Loucy (cell line): ENCODE results near the gene GSDME.

ENCODE experiments used
- H2AFZ ChIP-seq: fragments of 200-600 bp; sonication (generic); 2 replicates; pipeline ENCODE4 v1.6.0; 2016; ENCODE audit warnings: antibody characterized with exemption, mild to moderate bottlenecking, low read length, moderate library complexity
- H3F3A ChIP-seq: fragments of 200-600 bp; 2 replicates; pipeline ENCODE4 v1.6.0; 2016; ENCODE audit warnings: antibody characterized with exemption, low read depth, mild to moderate bottlenecking
- H3K27me3 ChIP-seq: fragments of 200-600 bp; sonication (generic); 2 replicates; pipeline ENCODE4 v1.6.1; 2014; ENCODE audit warnings: low read length, mild to moderate bottlenecking; ENCODE audit not compliant: insufficient read depth, poor library complexity, severe bottlenecking
- H3K36me3 ChIP-seq: fragments of 200-600 bp; sonication (generic); 2 replicates; pipeline ENCODE4 v1.6.1; 2016; ENCODE audit warnings: low read length; ENCODE audit not compliant: insufficient read depth
- H3K4me1 ChIP-seq: fragments of 200-600 bp; sonication (generic); 2 replicates; pipeline ENCODE4 v1.5.1; 2014; ENCODE audit warnings: low read length, mild to moderate bottlenecking; ENCODE audit not compliant: insufficient read depth, poor library complexity, severe bottlenecking
- H3K4me2 ChIP-seq: fragments of 200-600 bp; sonication (generic); 2 replicates; pipeline ENCODE4 v1.6.0; 2014; ENCODE audit warnings: antibody characterized with exemption, low read length, low read depth, mild to moderate bottlenecking; ENCODE audit not compliant: poor library complexity, severe bottlenecking
- H3K4me3 ChIP-seq: fragments of 200-600 bp; sonication (generic); 2 replicates; pipeline ENCODE4 v1.5.1; 2014; ENCODE audit warnings: low read length, mild to moderate bottlenecking, mixed read lengths; ENCODE audit not compliant: poor library complexity, severe bottlenecking
- H3K79me2 ChIP-seq: fragments of 200-600 bp; sonication (generic); 2 replicates; pipeline ENCODE4 v1.6.1; 2014; ENCODE audit warnings: low read length; ENCODE audit not compliant: insufficient read depth
- H3K9ac ChIP-seq: fragments of 200-600 bp; sonication (generic); 2 replicates; pipeline ENCODE4 v1.6.0; 2014; ENCODE audit warnings: mild to moderate bottlenecking, low read depth, low read length, moderate library complexity; ENCODE audit not compliant: poor library complexity, severe bottlenecking
- H3K9me2 ChIP-seq: fragments of 200-600 bp; sonication (generic); replicated peaks from 2 replicates; pipeline ENCODE4 v1.6.1; 2016; ENCODE audit warnings: low read depth, low read length, mixed read lengths
- H3K9me3 ChIP-seq: fragments of 200-600 bp; sonication (generic); 2 replicates; pipeline ENCODE4 v1.6.1; 2014; ENCODE audit warnings: mild to moderate bottlenecking, antibody characterized with exemption, low read length, low read depth; ENCODE audit not compliant: insufficient read depth
- H4K20me1 ChIP-seq: fragments of 200-600 bp; sonication (generic); 2 replicates; pipeline ENCODE4 v1.6.0; 2014; ENCODE audit warnings: antibody characterized with exemption, low read length, mild to moderate bottlenecking; ENCODE audit not compliant: insufficient read depth, poor library complexity, severe bottlenecking
- CTCF ChIP-seq: fragments of 200-600 bp; sonication (generic); conservative IDR thresholded peaks from 2 replicates; pipeline ENCODE4 v1.5.1; 2014; ENCODE audit warnings: mild to moderate bottlenecking, antibody characterized with exemption, low read length
- EZH2phosphoT487 ChIP-seq: fragments of 200-600 bp; IDR thresholded peaks from 2 replicates; pipeline ENCODE4 v1.6.1; 2018; ENCODE audit warnings: antibody characterized with exemption, mild to moderate bottlenecking, moderate library complexity, borderline replicate concordance

Gene GSDME

GRCh38 chr7:24652251-24652939 lies 104.9 kb downstream of the GSDME start:
- TF ChIP-seq EZH2phosphoT487 (no peak), CTCF (no peak)

More at GRCh38 chr7:24652251-24652939, 104.9 kb downstream of the GSDME start:
- Histone ChIP-seq H3K27me3 (no peaks in the 10 kb centered on the region), H3K4me1 (no peaks in the 10 kb centered on the region), H3K4me3 (no peak overlapping the region), H4K20me1 (no peaks in the 10 kb centered on the region), H2AFZ (no peak overlapping the region), H3K9me2 (no peaks in the 10 kb centered on the region), H3K4me2 (no peak overlapping the region), H3K9me3 (no peaks in the 10 kb centered on the region), H3K79me2 (no peaks in the 10 kb centered on the region), H3F3A (no peaks in the 10 kb centered on the region), H3K9ac (no peak overlapping the region), H3K36me3 (peaks cover 7% of the 10 kb centered on the region; the same call in 1 of the 2 replicates)
